WI38 (cell line): ENCODE results near the gene AURKAIP1.

Experiments
- H3K4me3 ChIP-seq: 2 replicates; pipeline ENCODE4 v1.5.1; 2011; ENCODE audit warnings: low read depth, mild to moderate bottlenecking, control low read depth, low read length
- TF ChIP-seq, protein P1 (sequence below): IDR thresholded peaks from 2 replicates; pipeline ENCODE4 v1.5.1; 2012; ENCODE audit warnings: low read depth, mild to moderate bottlenecking, control low read depth, low read length

Gene AURKAIP1

DNA sequence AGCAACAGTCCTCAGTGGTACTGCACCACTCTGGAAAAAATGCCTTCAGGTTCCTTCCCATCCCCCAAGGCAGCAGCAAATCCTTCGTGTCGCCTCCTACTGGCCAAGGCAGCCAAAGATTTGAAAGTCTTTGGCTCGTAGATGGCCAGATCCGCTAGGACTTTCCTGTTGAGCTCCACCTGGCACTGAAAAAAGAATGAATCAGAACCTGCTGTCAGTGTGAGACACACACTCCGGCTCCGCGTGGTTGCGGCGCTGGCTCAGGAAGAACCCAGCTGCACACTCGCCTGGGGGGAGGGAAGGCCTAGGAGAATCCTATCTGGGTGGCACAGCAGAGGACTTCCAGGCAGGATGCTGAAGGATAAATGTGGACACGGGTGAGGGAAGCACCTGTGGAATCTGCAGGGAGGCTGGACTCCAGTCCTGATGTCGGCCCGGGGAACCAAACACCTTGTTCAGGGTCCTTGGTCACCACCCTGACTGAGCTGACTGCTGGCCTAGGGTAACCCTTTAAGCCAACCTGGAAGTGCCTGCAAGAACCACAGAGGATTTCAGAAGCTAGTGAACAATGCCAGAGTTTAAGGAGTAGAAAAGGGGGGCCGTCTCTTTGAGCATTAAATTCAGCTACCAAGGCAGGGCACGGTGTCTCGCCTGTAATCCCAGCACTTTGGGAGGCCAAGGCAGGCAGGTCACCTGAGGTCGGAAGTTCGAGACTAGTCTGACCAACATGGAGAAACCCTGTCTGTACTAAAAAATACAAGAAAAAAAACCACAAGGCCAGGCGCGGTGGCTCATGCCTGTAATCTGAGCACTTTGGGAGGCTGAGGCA lies 27.3 kb upstream of the AURKAIP1 start:
- TF ChIP-seq, protein P1, sequence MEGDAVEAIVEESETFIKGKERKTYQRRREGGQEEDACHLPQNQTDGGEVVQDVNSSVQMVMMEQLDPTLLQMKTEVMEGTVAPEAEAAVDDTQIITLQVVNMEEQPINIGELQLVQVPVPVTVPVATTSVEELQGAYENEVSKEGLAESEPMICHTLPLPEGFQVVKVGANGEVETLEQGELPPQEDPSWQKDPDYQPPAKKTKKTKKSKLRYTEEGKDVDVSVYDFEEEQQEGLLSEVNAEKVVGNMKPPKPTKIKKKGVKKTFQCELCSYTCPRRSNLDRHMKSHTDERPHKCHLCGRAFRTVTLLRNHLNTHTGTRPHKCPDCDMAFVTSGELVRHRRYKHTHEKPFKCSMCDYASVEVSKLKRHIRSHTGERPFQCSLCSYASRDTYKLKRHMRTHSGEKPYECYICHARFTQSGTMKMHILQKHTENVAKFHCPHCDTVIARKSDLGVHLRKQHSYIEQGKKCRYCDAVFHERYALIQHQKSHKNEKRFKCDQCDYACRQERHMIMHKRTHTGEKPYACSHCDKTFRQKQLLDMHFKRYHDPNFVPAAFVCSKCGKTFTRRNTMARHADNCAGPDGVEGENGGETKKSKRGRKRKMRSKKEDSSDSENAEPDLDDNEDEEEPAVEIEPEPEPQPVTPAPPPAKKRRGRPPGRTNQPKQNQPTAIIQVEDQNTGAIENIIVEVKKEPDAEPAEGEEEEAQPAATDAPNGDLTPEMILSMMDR, result peak; percentile 57
- H3K4me3 ChIP-seq, result no peak overlapping the region

DNA sequence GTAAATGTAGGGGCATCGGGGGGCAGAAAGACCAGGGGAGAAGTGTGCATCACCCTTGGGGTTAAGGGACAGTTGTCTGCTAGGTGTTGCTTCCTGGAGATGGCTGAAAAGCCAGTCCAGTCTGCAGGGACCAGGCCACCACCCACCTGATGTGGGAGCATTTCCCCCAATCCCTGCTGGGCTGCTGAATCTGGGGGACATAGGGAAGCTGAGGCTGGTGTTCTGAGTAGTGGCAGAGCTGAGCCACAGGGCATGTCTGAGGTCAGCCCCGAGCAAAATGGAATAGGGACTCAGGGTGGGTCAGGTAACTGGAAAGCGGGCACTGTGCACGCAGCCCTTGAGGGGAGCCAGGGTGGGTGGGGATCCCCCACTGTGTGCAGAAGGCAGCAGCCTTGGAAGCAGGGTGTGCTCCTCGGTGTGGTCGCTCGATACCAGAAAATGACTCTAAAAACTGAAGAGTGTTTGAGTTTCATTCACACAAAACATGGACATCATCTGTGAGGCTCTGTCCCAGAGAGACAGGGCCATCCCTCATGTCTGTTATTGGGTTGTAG lies 26.5 kb upstream of the AURKAIP1 start:
- H3K4me3 ChIP-seq, result no peak overlapping the region
- TF ChIP-seq, protein P1, result no peak

DNA sequence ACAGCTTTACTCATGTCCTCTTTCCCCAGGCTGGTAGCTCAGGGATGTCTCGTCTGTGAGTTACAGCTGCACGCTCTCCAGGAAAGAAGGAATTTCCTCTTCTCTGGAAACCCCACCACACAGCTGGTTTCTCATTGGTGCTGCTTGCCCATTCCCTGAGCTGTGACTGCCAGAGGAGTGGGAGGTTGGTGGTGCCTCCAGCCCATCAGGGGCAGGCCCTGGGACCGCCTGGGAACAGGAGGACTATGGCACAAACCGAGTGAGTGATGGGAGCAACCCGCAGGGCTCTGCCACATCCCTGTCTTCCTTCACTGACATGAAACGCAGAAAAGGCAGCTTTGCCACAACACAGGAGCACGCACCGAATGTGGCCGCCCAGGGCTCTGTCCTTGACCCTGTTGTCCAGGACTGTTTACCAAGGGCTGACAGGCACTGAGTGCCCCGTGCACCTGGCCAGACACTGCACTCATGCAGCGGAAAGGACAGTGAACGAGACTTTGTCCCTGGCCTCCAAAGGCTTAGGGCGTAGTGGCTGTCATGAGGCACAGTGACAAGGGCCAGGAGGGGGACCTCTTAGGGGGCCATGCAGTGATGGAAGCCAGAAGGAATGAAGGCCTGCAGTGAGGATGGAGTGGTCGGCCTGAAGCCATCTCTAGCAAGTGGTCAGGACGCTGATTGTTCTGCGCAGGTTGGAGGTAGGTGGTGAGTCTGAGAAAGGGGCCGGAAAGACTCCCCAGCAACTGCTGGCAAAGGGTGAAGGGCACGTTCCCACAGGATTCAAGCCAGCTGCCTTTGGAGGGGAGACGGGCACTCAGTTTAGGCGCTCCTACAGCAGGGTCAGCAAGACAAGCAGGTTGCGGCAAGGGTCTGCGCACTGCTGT lies 25.8 kb upstream of the AURKAIP1 start:
- TF ChIP-seq, protein P1, result no peak

DNA sequence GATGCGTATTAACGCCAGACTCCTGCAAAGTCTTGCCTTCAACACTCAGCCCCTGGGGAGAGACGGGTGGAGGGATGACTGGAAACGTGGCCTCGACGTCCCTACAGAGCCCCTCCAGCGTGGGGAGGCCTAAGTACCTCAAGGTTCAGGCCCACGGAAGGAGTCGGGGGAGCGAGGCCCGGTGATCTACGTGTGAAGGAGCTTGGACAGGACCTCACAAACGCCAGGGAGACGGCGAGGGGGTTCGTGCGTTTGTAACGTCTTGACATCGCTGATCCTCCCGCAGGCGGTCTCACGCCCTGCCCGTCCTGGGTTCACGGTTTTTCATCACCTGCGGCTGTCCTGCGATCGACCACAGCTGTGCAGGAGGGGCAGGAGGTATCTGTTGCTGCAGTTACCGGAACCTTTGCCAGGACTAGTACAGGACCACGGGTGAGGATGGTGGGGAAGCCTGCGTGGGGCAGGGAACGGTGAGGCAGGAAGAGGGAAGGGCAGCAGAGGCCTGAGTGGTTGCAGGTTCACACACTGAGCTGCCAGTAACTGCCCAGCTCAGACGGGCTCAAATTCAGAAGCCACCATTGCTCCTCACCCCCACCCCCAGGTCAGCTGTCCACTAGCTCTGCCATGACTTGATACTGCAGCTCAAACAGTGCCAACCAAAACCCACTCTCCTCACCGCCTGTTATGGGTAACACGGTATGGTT lies 25.0 kb upstream of the AURKAIP1 start:
- TF ChIP-seq, protein P1, result no peak
- H3K4me3 ChIP-seq, result peak overlapping the region; percentile 99

More for the DNA sequence above, 25.8 kb upstream of the AURKAIP1 start:
- peak overlapping the region; percentile 99 for H3K4me3 ChIP-seq

DNA sequence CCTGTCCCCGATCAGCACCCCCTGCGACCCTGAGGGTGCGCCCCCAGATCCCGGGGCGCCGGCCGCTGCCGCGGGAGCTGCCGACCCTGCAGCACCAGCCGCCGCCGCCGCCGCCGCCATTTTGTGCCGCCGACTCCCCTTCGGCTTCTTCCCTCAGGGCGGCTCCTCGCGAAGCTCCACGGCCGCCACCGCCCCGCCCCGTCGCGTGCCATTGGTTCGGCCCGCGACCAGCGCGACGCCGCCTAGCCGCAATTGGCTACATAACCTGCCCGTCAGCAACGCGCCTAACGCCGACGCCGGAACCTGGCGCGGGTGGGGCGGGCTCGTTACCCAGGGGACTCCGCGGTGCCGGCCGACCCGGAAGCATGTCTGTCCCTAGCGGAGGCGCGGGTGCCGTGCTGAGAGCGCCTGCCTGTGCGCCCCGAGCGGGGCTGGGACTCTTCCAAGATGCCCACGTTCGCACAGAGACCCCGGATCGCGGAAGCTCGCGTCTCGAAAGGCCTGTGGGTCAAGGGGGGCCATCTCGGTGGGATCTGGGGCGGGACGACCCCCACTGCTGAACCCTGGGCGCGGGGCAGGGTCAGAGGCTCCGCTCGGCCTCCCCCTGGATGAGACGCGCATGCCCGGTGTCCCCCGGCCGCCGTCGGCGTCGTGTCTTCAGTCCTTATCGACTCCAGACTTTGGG lies 24.3 kb upstream of the AURKAIP1 start, which contains the start of gene CCNL2:
CCNL2 (minus strand) TSS at position 149 of the 685 bp plus-strand sequence; CDS start at position 120, 29 bp downstream.
- peak within 1 kb of the TSS; percentile 99 for H3K4me3 ChIP-seq
- TF ChIP-seq, protein P1, result peak; percentile 45

DNA sequence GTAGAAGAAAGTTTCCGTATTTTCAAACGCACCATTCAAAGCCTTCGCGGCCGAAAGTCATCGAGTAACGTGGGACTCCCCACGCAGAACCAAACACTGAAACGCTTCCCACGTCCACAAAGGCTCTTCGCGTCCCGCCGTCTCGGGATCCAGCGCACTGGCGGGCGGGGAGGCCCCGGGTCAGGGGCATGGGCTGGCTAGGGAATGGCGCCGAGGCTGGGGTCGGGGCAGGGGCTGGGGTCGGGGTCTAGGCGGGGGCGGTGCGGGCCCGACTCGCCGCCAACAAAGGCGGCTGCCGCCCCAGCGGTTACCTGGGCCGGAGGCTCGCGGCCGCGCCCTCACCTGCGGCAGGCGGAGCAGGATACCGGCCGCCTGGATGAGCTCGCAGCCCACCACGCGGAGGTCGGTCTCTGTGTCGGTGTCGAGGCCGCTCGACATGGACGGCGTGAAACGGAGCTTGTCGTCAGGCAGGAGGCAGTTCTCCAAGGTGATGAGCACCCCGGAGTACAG lies 23.7 kb upstream of the AURKAIP1 start:
- peak overlapping the region; percentile 99 for H3K4me3 ChIP-seq
- TF ChIP-seq, protein P1, result no peak
